CD14-positive monocyte (primary cell): ENCODE measurements around the gene RNF222. TPM values are rescaled to one million over a fixed set of nuclear protein-coding genes. Genes with fewer than 3 reads are reported as not detected.

Source experiments
- DNase-seq, 3 donors: peaks; one replicate each; pipeline ENCODE4 v3.0.0-alpha.2; 2011 to 2022
- H2AFZ ChIP-seq: 2 replicates; pipeline ENCODE4 v1.6.0; 2012; ENCODE audit warnings: mild to moderate bottlenecking, low read depth, low read length, inconsistent platforms; ENCODE audit not compliant: insufficient read depth, poor library complexity, severe bottlenecking
- H3K27ac ChIP-seq, 2 donors: 1 replicate in 1 of 2; 2 replicates in 1 of 2; pipeline ENCODE4 v1.5.1; 2012 to 2013; ENCODE audit warnings: low read length in 2 of 2, control low read depth in 1 of 2, inconsistent platforms in 1 of 2, low read depth in 1 of 2, mild to moderate bottlenecking in 1 of 2
- H3K27me3 ChIP-seq, 2 donors: one replicate each; pipeline versions ENCODE4 v1.6.0 to v1.6.1; 2011 to 2013; ENCODE audit warnings: low read length in 2 of 2; ENCODE audit not compliant: control insufficient read depth in 2 of 2, insufficient read depth in 2 of 2
- H3K36me3 ChIP-seq, 2 donors: replicated peaks in 1 of 2; 1 replicate in 1 of 2; 2 replicates in 1 of 2; pipeline versions ENCODE4 v1.5.1 to v1.6.1; 2012 to 2013; ENCODE audit warnings: low read length in 2 of 2, control low read depth in 1 of 2, inconsistent platforms in 1 of 2, mild to moderate bottlenecking in 1 of 2; ENCODE audit not compliant: insufficient read depth in 2 of 2, control insufficient read depth in 1 of 2
- H3K4me1 ChIP-seq, 2 donors: 1 replicate in 1 of 2; 2 replicates in 1 of 2; pipeline versions ENCODE4 v1.5.1 to v1.6.1; 2012 to 2013; ENCODE audit warnings: low read length in 2 of 2, control low read depth in 1 of 2, inconsistent platforms in 1 of 2, mild to moderate bottlenecking in 1 of 2, moderate library complexity in 1 of 2; ENCODE audit not compliant: insufficient read depth in 2 of 2, control insufficient read depth in 1 of 2
- H3K4me2 ChIP-seq: replicated peaks from 2 replicates; pipeline ENCODE3; 2012; ENCODE audit warnings: low read length, moderate library complexity, mild to moderate bottlenecking; ENCODE audit not compliant: poor library complexity, severe bottlenecking; ENCODE audit errors: extremely low read depth
- H3K4me3 ChIP-seq, 3 experiments: fragments of 200-600 bp in 1 of 3; sonication (generic) in 1 of 3; replicated peaks in 1 of 3; 1 replicate in 2 of 3; 2 replicates in 1 of 3; pipeline ENCODE4 v1.5.1; 2011 to 2013; ENCODE audit warnings: low read length in 3 of 3, mild to moderate bottlenecking in 3 of 3, control low read depth in 2 of 3, low read depth in 2 of 3, inconsistent platforms in 1 of 3, moderate library complexity in 1 of 3
- H3K79me2 ChIP-seq: 2 replicates; pipeline ENCODE4 v1.6.0; 2012; ENCODE audit warnings: mild to moderate bottlenecking, control low read depth, inconsistent platforms, low read length, moderate library complexity; ENCODE audit not compliant: insufficient read depth
- H3K9ac ChIP-seq: 2 replicates; pipeline ENCODE4 v1.6.0; 2017; ENCODE audit warnings: low read length, mild to moderate bottlenecking; ENCODE audit not compliant: insufficient read depth, poor library complexity, severe bottlenecking
- H3K9me3 ChIP-seq, 2 donors: replicated peaks in 1 of 2; 1 replicate in 1 of 2; 2 replicates in 1 of 2; pipeline versions ENCODE4 v1.5.1 to v1.6.1; 2012 to 2013; ENCODE audit warnings: low read length in 2 of 2, control low read depth in 1 of 2; ENCODE audit not compliant: control insufficient read depth in 1 of 2, insufficient read depth in 1 of 2
- H4K20me1 ChIP-seq: 2 replicates; pipeline ENCODE4 v1.6.0; 2012; ENCODE audit warnings: mild to moderate bottlenecking, low read length, control low read depth, moderate library complexity; ENCODE audit not compliant: insufficient read depth
- H3K27ac Mint-ChIP-seq, 7 donors: one replicate each; pipeline ENCODE4 v1.8.0; 2020; ENCODE audit warnings: mild to moderate bottlenecking in 7 of 7, mixed read lengths in 7 of 7, moderate library complexity in 6 of 7, inconsistent platforms in 2 of 7
- H3K27me3 Mint-ChIP-seq, 3 donors: one replicate each; pipeline ENCODE4 v1.8.0; 2021 to 2022; ENCODE audit warnings: low read depth in 3 of 3, mild to moderate bottlenecking in 3 of 3, mixed read lengths in 3 of 3, moderate library complexity in 3 of 3, inconsistent platforms in 1 of 3
- H3K36me3 Mint-ChIP-seq, 2 donors: one replicate each; pipeline ENCODE4 v1.8.0; 2020; ENCODE audit warnings: mixed read lengths in 2 of 2, inconsistent platforms in 1 of 2, mild to moderate bottlenecking in 1 of 2
- H3K4me1 Mint-ChIP-seq: one replicate; pipeline ENCODE4 v1.8.0; 2020; ENCODE audit warnings: mild to moderate bottlenecking, mixed read lengths
- H3K4me3 Mint-ChIP-seq, 2 donors: one replicate each; pipeline ENCODE4 v1.8.0; 2020; ENCODE audit warnings: mild to moderate bottlenecking in 2 of 2, mixed read lengths in 2 of 2, moderate library complexity in 1 of 2
- H3K9me3 Mint-ChIP-seq, 7 donors: one replicate each; pipeline ENCODE4 v1.8.0; 2020 to 2022; ENCODE audit warnings: mixed read lengths in 7 of 7, mild to moderate bottlenecking in 6 of 7, moderate library complexity in 6 of 7, inconsistent platforms in 2 of 7
- WGBS: methylation state at CpG from one replicate; pipeline ENCODE4 v1.1.5; 2013; ENCODE audit warnings: missing lambda C conversion rate; ENCODE audit not compliant: insufficient coverage; 5-methylcytosine and 5-hydroxymethylcytosine counted together
- intact Hi-C, 2 donors: fragments of 100-400 bp; cut with micrococcal nuclease; formaldehyde crosslinking; loops; one replicate each; pipeline versions ENCODE4 v1.15.0 to v1.15.1; 2023
- polyA plus RNA-seq, 3 donors: library from polyadenylated mRNA; depleted of rRNA in 1 of 3; unstranded in 2 of 3; stranded (reverse) in 1 of 3; fragments of 300-500 nt in 2 of 3; fragments of >200 nt in 1 of 3; fragmentation: Illumina TruSeq in 2 of 3; gene quantifications; 1 replicate in 2 of 3; 2 replicates in 1 of 3; pipeline ENCODE4 v1.2.3, GENCODE V29; 2012 to 2021
- TF ChIP-seq, protein P1 (sequence below): fragments of 200-600 bp; IDR thresholded peaks from one replicate; pipeline ENCODE4 v1.8.0; 2022; ENCODE audit warnings: antibody characterized with exemption, mild to moderate bottlenecking

Gene RNF222
- polyA plus RNA-seq, 3 donors, result not detected

DNA sequence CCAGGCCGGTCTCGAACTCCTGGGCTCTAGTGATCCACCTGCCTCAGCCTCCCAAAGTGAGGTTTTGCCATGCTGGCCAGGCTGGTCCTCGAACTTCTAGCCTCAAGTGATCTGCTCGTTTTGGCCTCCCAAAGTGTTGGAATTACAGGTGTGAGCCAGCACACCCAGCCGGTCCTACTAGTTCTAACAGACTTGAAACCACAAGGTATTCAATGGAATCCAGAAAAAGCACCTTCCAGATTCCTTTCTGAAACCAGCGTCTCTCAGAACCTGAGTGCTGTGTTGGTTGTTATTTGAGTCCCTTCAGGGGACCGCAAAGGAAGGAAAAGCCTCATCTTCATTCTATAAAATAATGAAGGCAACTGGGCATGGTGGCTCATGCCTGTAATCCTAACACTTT, 25.2 kb downstream of the RNF222 start:
- intact Hi-C loops, result no loop called here

DNA sequence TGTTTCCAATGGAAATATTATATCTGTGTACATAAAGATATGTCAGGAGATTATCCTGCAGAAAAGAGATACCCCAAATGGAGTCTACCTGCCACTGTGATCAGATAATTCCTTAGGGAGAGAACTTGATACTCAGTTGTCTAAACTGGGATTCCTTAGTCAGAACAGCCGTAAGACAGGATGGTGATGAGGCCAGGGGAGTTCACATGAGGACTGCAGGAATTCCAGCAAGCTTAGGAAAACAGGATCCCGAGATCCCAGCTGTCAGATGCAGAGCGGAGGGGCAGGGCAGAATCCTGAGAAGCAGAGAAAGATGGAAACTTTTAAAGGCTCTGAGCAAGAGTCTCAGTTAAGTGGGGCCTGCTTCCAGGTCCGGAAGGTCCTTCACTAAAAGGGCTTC, 25.8 kb downstream of the RNF222 start:
- Histone ChIP-seq H2AFZ (no peak overlapping the region), H4K20me1 (peaks cover under 1% of the 10 kb centered on the region), H3K4me3 (no peak overlapping the region), H3K4me1 (peaks cover 28 to 33% of the 10 kb centered on the region in 2 donors), H3K9ac (no peak overlapping the region), H3K9me3 (no peaks in the 10 kb centered on the region), H3K27ac (no peak overlapping the region), H3K79me2 (peaks cover 13% of the 10 kb centered on the region), H3K27me3 (no peaks in the 10 kb centered on the region), H3K36me3 (peaks cover 3 to 15% of the 10 kb centered on the region in 2 donors), H3K4me2 (no peak overlapping the region)
- Mint-ChIP-seq H3K27me3 (peaks cover 0 to 2% (median 0%) of the 10 kb centered on the region in 3 donors), H3K4me3 (no peak overlapping the region), H3K27ac (peak overlapping the region in 1 of 7 donors; percentile 13), H3K9me3 (no peaks in the 10 kb centered on the region), H3K36me3 (peaks cover 19 to 30% of the 10 kb centered on the region in 2 donors), H3K4me1 (peaks cover 24% of the 10 kb centered on the region)
- intact Hi-C loops, result no loop called here
- DNase-seq, result no peak
- TF ChIP-seq, protein P1, sequence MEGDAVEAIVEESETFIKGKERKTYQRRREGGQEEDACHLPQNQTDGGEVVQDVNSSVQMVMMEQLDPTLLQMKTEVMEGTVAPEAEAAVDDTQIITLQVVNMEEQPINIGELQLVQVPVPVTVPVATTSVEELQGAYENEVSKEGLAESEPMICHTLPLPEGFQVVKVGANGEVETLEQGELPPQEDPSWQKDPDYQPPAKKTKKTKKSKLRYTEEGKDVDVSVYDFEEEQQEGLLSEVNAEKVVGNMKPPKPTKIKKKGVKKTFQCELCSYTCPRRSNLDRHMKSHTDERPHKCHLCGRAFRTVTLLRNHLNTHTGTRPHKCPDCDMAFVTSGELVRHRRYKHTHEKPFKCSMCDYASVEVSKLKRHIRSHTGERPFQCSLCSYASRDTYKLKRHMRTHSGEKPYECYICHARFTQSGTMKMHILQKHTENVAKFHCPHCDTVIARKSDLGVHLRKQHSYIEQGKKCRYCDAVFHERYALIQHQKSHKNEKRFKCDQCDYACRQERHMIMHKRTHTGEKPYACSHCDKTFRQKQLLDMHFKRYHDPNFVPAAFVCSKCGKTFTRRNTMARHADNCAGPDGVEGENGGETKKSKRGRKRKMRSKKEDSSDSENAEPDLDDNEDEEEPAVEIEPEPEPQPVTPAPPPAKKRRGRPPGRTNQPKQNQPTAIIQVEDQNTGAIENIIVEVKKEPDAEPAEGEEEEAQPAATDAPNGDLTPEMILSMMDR, result no peak
- 94% methylated on average over 3 of the region's 4 CpGs for WGBS

More for the DNA sequence above, 25.2 kb downstream of the RNF222 start:
- WGBS, result 93% methylated on average over 5 of the region's 7 CpGs
- H3K36me3 Mint-ChIP-seq, result peaks cover 22 to 34% of the 10 kb centered on the region in 2 donors
- TF ChIP-seq, protein P1, result no peak
- H2AFZ ChIP-seq, result no peak overlapping the region
- no peak overlapping the region for H3K9ac ChIP-seq
- no peak overlapping the region for H3K4me3 Mint-ChIP-seq
- H3K9me3 Mint-ChIP-seq, result no peaks in the 10 kb centered on the region
- H3K4me2 ChIP-seq, result no peak overlapping the region
- H4K20me1 ChIP-seq, result peaks cover 7% of the 10 kb centered on the region
- peaks cover 31 to 39% of the 10 kb centered on the region in 2 donors for H3K4me1 ChIP-seq
- DNase-seq, result no peak
- no peak overlapping the region for H3K27ac ChIP-seq
- H3K4me3 ChIP-seq, result no peak overlapping the region
- H3K36me3 ChIP-seq, result peaks cover 5 to 20% of the 10 kb centered on the region in 2 donors
- H3K27ac Mint-ChIP-seq, result no peak overlapping the region
- H3K4me1 Mint-ChIP-seq, result peaks cover 30% of the 10 kb centered on the region
- no peaks in the 10 kb centered on the region for H3K9me3 ChIP-seq
- peaks cover 13% of the 10 kb centered on the region for H3K79me2 ChIP-seq
- H3K27me3 ChIP-seq, result no peaks in the 10 kb centered on the region
- H3K27me3 Mint-ChIP-seq, result peaks cover 0 to 2% (median 0%) of the 10 kb centered on the region in 3 donors
